ENCODE measurements around the gene TBKBP1. TPM values are rescaled to one million over a fixed set of nuclear protein-coding genes. Genes with fewer than 3 reads are reported as not detected.

TBKBP1 gene
- total and polyA plus RNA-seq, 2 donors from 2014 or later: 10.1 to 11.2 TPM

DNA sequence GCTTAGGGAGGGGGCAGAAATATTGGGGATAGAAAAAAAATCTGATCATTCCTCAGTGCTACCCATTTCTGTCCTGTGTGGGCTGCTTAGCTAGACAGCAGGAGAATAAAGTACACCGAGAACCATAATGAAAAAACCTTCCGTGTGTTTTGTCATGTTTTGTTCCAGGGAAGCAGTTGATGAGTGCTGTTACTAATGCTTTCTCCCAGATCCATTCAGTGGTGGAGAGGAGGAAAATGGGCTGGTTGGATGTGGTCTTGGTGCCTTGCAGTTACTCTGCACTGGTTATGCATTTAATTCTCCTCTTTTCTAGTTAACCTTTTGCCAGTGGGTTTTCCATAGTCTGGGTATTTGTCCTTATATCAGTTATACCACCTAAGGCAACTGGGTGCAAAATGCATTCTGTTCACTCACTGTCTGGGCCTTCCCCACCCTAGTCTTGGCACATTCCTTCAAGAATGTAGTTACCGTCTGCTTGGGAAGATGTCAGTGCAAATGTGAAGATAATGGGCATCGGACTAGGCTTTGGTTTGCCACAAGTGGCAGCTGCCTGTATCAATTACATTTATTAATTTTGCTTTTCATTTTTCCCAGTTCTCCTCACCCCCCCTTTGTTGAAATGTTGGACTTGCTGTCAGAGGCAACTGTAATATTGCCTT is 9.3 kb upstream of the TBKBP1 start:
- Histone ChIP-seq H3K4me1 (ENCODE audit: control insufficient read depth in 2 of 3, insufficient read depth in 2 of 3, low read depth in 1 of 3, low read length in 3 of 3) (peaks cover 0 to 28% (median 10%) of the 10 kb centered on the region in 3 donors), H3K27ac (ENCODE audit: low read depth in 2 of 2, low read length in 2 of 2) (no peak overlapping the region), H3K36me3 (ENCODE audit: control insufficient read depth in 2 of 3, insufficient read depth in 3 of 3, low read length in 3 of 3) (peaks cover 9 to 23% (median 20%) of the 10 kb centered on the region in 3 donors), H3K4me3 (ENCODE audit: low read length in 3 of 3) (no peak overlapping the region), H3K27me3 (ENCODE audit: control insufficient read depth, insufficient read depth, low read length) (no peaks in the 10 kb centered on the region), H3K9me3 (ENCODE audit: control insufficient read depth in 2 of 3, insufficient read depth in 1 of 3, low read length in 3 of 3) (no peaks in the 10 kb centered on the region), H3K9ac (ENCODE audit: low read length in 3 of 3) (no peak overlapping the region)
- TF ChIP-seq, protein P1, sequence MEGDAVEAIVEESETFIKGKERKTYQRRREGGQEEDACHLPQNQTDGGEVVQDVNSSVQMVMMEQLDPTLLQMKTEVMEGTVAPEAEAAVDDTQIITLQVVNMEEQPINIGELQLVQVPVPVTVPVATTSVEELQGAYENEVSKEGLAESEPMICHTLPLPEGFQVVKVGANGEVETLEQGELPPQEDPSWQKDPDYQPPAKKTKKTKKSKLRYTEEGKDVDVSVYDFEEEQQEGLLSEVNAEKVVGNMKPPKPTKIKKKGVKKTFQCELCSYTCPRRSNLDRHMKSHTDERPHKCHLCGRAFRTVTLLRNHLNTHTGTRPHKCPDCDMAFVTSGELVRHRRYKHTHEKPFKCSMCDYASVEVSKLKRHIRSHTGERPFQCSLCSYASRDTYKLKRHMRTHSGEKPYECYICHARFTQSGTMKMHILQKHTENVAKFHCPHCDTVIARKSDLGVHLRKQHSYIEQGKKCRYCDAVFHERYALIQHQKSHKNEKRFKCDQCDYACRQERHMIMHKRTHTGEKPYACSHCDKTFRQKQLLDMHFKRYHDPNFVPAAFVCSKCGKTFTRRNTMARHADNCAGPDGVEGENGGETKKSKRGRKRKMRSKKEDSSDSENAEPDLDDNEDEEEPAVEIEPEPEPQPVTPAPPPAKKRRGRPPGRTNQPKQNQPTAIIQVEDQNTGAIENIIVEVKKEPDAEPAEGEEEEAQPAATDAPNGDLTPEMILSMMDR (IDR thresholded peaks at IDR 0.05; ENCODE audit: borderline replicate concordance, extremely low read depth, insufficient read depth): no peak
- FAIRE-seq (no peak), DNase-seq (no peak)
- intact Hi-C loops (cut with DNase I): no loop called here

GRCh38 chr17:47685556-47686275 is 8.2 kb upstream of the TBKBP1 start:
- TF ChIP-seq, protein P1 (IDR thresholded peaks at IDR 0.05; ENCODE audit: borderline replicate concordance, extremely low read depth, insufficient read depth): no peak
- FAIRE-seq: no peak
- peaks cover 0 to 28% (median 11%) of the 10 kb centered on the region in 3 donors for H3K4me1 ChIP-seq (ENCODE audit: control insufficient read depth in 2 of 3, insufficient read depth in 2 of 3, low read depth in 1 of 3, low read length in 3 of 3)
- no peaks in the 10 kb centered on the region for H3K9me3 ChIP-seq (ENCODE audit: control insufficient read depth in 2 of 3, insufficient read depth in 1 of 3, low read length in 3 of 3)
- H3K9ac ChIP-seq (ENCODE audit: low read length in 3 of 3): no peak overlapping the region
- H3K27ac ChIP-seq (ENCODE audit: low read depth in 2 of 2, low read length in 2 of 2): peak overlapping the region in 1 of 2 donors; percentile 41
- no peak overlapping the region for H3K4me3 ChIP-seq (ENCODE audit: low read length in 3 of 3)
- H3K27me3 ChIP-seq (ENCODE audit: control insufficient read depth, insufficient read depth, low read length): no peaks in the 10 kb centered on the region
- H3K36me3 ChIP-seq (ENCODE audit: control insufficient read depth in 2 of 3, insufficient read depth in 3 of 3, low read length in 3 of 3): peaks cover under 1 to 12% (median 11%) of the 10 kb centered on the region in 3 donors
- DNase-seq: no peak
- intact Hi-C loops (cut with DNase I): no loop called here

DNA sequence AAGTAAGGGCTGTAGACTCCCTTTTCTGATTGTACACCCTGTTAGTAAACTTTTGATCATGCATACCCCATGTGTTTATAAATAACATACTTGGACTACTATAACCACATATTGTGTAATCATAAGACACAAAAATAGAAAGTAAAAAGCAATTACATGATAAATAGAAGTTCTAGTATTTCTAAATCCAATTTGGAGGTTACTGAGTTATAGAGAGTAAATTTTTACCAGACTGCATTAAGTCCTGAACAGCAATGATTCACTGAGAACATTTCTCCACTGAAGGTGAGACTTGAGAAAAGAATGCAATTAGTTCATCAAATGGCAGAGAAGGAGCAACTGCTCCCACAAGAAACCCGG is 7.7 kb upstream of the TBKBP1 start:
- intact Hi-C loops (cut with DNase I): no loop called here
- Histone ChIP-seq H3K4me1 (ENCODE audit: control insufficient read depth in 2 of 3, insufficient read depth in 2 of 3, low read depth in 1 of 3, low read length in 3 of 3) (peaks cover 0 to 28% (median 11%) of the 10 kb centered on the region in 3 donors), H3K27ac (ENCODE audit: low read depth in 2 of 2, low read length in 2 of 2) (peak overlapping the region in 1 of 2 donors; percentile 41), H3K27me3 (ENCODE audit: control insufficient read depth, insufficient read depth, low read length) (no peaks in the 10 kb centered on the region), H3K9me3 (ENCODE audit: control insufficient read depth in 2 of 3, insufficient read depth in 1 of 3, low read length in 3 of 3) (no peaks in the 10 kb centered on the region), H3K9ac (ENCODE audit: low read length in 3 of 3) (no peak overlapping the region), H3K4me3 (ENCODE audit: low read length in 3 of 3) (no peak overlapping the region), H3K36me3 (ENCODE audit: control insufficient read depth in 2 of 3, insufficient read depth in 3 of 3, low read length in 3 of 3) (peaks cover 0 to 11% (median 10%) of the 10 kb centered on the region in 3 donors)
- DNase-seq: no peak
- no peak for FAIRE-seq
- TF ChIP-seq, protein P1 (IDR thresholded peaks at IDR 0.05; ENCODE audit: borderline replicate concordance, extremely low read depth, insufficient read depth): no peak
